HEK293 (cell line): ENCODE results near the gene STAB2.

Experiments used
- CTCF ChIP-seq: fragments of 450-650 bp; formaldehyde crosslinking; IDR thresholded peaks from 2 replicates; pipeline ENCODE4 v1.5.1; 2016; ENCODE audit warnings: missing biosample characterization, missing genetic modification characterization
- PRDM1 ChIP-seq: fragments of 450-650 bp; formaldehyde crosslinking; IDR thresholded peaks from 2 replicates; pipeline ENCODE4; 2016; ENCODE audit warnings: missing biosample characterization, missing genetic modification characterization
- RBAK ChIP-seq: fragments of 450-650 bp; formaldehyde crosslinking; IDR thresholded peaks from 2 replicates; pipeline ENCODE4 v1.5.1; 2016; ENCODE audit warnings: missing biosample characterization, missing genetic modification characterization
- ZEB2 ChIP-seq: fragments of 450-650 bp; formaldehyde crosslinking; IDR thresholded peaks from 2 replicates; pipeline ENCODE4 v1.5.1; 2016; ENCODE audit warnings: missing biosample characterization, missing genetic modification characterization
- ZNF132 ChIP-seq: fragments of 450-650 bp; formaldehyde crosslinking; IDR thresholded peaks from 2 replicates; pipeline ENCODE4 v1.5.1; 2017; ENCODE audit warnings: missing biosample characterization, missing genetic modification characterization, borderline replicate concordance
- ZNF510 ChIP-seq: fragments of 450-650 bp; formaldehyde crosslinking; IDR thresholded peaks from 2 replicates; pipeline ENCODE4 v1.5.1; 2018; ENCODE audit warnings: mild to moderate bottlenecking, missing genetic modification characterization, missing biosample characterization; ENCODE audit not compliant: insufficient replicate concordance
- ZNF561 ChIP-seq: fragments of 450-650 bp; IDR thresholded peaks from 2 replicates; pipeline ENCODE4 v1.5.1; 2018; ENCODE audit warnings: missing biosample characterization, missing genetic modification characterization, borderline replicate concordance
- ZNF629 ChIP-seq: fragments of 450-650 bp; formaldehyde crosslinking; IDR thresholded peaks from 2 replicates; pipeline ENCODE4 v1.5.1; 2017; ENCODE audit warnings: missing biosample characterization, missing genetic modification characterization
- ZNF768 ChIP-seq: fragments of 450-650 bp; formaldehyde crosslinking; IDR thresholded peaks from 2 replicates; pipeline ENCODE4 v1.5.1; 2018; ENCODE audit warnings: missing biosample characterization, mild to moderate bottlenecking, missing genetic modification characterization

- TF ChIP-seq ZNF768 (tag by site-specific recombination), result no peak
- TF ChIP-seq CTCF (tag by site-specific recombination), result no peak
- no peak for TF ChIP-seq ZEB2 (tag by site-specific recombination)
- no peak for TF ChIP-seq ZNF629
- TF ChIP-seq PRDM1 (tag by site-specific recombination), result no peak
- TF ChIP-seq ZNF561 (tag by site-specific recombination), result no peak
- TF ChIP-seq ZNF510 (tag by site-specific recombination), result no peak
- TF ChIP-seq RBAK (tag by site-specific recombination), result no peak
- no peak for TF ChIP-seq ZNF132
Observed at GRCh38 chr12:103573185-103573584, 13.9 kb upstream of the STAB2 start.
